Measurements from ENCODE around the gene MACROH2A2. TPM values are rescaled to one million over a fixed set of nuclear protein-coding genes. Genes with fewer than 3 reads are reported as not detected.
A peak's percentile ranks its signal among the peaks of the same experiment; 100 is the strongest.
"Not testable (repeated sequence)": the region's sequence is repeated elsewhere in the genome, so short reads cannot be mapped to it uniquely, and the experiment has no call there.

MACROH2A2 gene
- total and polyA plus RNA-seq, 8 donors, result 8.1 to 78.7 (median 71.3) TPM

DNA sequence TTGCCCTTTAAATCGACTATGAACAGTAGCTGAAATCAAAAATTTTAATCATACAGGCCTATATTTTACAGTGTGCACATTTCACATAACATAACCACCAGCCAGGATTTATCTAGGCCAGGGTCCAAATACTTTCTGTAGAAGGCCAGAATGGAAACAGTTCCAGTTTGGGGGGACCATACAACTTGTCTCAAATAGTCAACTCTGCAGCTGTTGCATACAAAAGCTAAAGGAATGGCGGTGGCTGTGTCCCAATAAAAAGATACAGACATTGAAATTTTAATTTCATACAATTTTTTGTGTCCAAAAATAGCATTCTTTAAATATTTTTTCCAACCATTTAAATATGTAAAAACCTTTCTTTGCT, 94.6 kb downstream of the MACROH2A2 start:
- Histone ChIP-seq H3K27ac (peak overlapping the region; percentile 93 to 96), H3K4me1 (peaks cover 14 to 24% of the 10 kb centered on the region in 2 donors), H3K36me3 (peaks cover 0 to 46% of the 10 kb centered on the region in 2 donors), H3K4me3 (peak overlapping the region in 1 of 2 donors; percentile 62), H3K9me3 (no peaks in the 10 kb centered on the region), H3K27me3 (no peaks in the 10 kb centered on the region)
- intact Hi-C loops (cut with DNase I), result no loop called here
- no peak for DNase-seq
- ATAC-seq, result no peak
- TF ChIP-seq, protein P1, sequence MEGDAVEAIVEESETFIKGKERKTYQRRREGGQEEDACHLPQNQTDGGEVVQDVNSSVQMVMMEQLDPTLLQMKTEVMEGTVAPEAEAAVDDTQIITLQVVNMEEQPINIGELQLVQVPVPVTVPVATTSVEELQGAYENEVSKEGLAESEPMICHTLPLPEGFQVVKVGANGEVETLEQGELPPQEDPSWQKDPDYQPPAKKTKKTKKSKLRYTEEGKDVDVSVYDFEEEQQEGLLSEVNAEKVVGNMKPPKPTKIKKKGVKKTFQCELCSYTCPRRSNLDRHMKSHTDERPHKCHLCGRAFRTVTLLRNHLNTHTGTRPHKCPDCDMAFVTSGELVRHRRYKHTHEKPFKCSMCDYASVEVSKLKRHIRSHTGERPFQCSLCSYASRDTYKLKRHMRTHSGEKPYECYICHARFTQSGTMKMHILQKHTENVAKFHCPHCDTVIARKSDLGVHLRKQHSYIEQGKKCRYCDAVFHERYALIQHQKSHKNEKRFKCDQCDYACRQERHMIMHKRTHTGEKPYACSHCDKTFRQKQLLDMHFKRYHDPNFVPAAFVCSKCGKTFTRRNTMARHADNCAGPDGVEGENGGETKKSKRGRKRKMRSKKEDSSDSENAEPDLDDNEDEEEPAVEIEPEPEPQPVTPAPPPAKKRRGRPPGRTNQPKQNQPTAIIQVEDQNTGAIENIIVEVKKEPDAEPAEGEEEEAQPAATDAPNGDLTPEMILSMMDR (IDR thresholded peaks at IDR 0.05), result no peak

- ATAC-seq, result no peak
- no peak overlapping the region for H3K4me3 ChIP-seq
- DNase-seq, result no peak
- H3K36me3 ChIP-seq, result peaks cover 0 to 59% of the 10 kb centered on the region in 2 donors
- no peak overlapping the region for H3K27ac ChIP-seq
- TF ChIP-seq, protein P1 (IDR thresholded peaks at IDR 0.05), result no peak
- no peaks in the 10 kb centered on the region for H3K9me3 ChIP-seq
- peaks cover 14 to 24% of the 10 kb centered on the region in 2 donors for H3K4me1 ChIP-seq
- intact Hi-C loops (cut with DNase I), result no loop called here
- no peaks in the 10 kb centered on the region for H3K27me3 ChIP-seq
These were observed 95.9 kb downstream of the MACROH2A2 start for GRCh38 chr10:70148516-70148915.

- no peaks in the 10 kb centered on the region for H3K9me3 ChIP-seq
- DNase-seq (no peak), ATAC-seq (no peak)
- H3K4me3 ChIP-seq, result no peak overlapping the region
- intact Hi-C loops (cut with DNase I), result no loop called here
- no peaks in the 10 kb centered on the region for H3K27me3 ChIP-seq
- peaks cover 0 to 100% of the 10 kb centered on the region in 2 donors for H3K36me3 ChIP-seq
- H3K27ac ChIP-seq, result no peak overlapping the region
- TF ChIP-seq, protein P1 (IDR thresholded peaks at IDR 0.05), result no peak
- no peaks in the 10 kb centered on the region for H3K4me1 ChIP-seq
These were observed 102.7 kb downstream of the MACROH2A2 start for GRCh38 chr10:70155255-70155838.

- H3K27ac ChIP-seq, result no peak overlapping the region
- H3K4me1 ChIP-seq, result peaks cover 6 to 20% of the 10 kb centered on the region in 2 donors
- H3K9me3 ChIP-seq, result no peaks in the 10 kb centered on the region
- DNase-seq, result no peak
- TF ChIP-seq, protein P1 (IDR thresholded peaks at IDR 0.05), result no peak
- H3K4me3 ChIP-seq, result no peak overlapping the region
- H3K27me3 ChIP-seq, result no peaks in the 10 kb centered on the region
- intact Hi-C loops (cut with DNase I), result no loop called here
- ATAC-seq, result no peak
- peaks cover 0 to 88% of the 10 kb centered on the region in 2 donors for H3K36me3 ChIP-seq
These were observed 105.5 kb downstream of the MACROH2A2 start for GRCh38 chr10:70158113-70158512.

- H3K27ac ChIP-seq; H3K27me3 ChIP-seq; intact Hi-C loops (cut with DNase I); DNase-seq; ATAC-seq; H3K4me3 ChIP-seq; H3K9me3 ChIP-seq: not testable (repeated sequence)
- peaks cover 0 to 79% of the 10 kb centered on the region in 2 donors for H3K36me3 ChIP-seq
- H3K4me1 ChIP-seq, result peaks cover 17 to 32% of the 10 kb centered on the region in 2 donors
These were observed 106.7 kb downstream of the MACROH2A2 start for GRCh38 chr10:70159366-70159765.

DNA sequence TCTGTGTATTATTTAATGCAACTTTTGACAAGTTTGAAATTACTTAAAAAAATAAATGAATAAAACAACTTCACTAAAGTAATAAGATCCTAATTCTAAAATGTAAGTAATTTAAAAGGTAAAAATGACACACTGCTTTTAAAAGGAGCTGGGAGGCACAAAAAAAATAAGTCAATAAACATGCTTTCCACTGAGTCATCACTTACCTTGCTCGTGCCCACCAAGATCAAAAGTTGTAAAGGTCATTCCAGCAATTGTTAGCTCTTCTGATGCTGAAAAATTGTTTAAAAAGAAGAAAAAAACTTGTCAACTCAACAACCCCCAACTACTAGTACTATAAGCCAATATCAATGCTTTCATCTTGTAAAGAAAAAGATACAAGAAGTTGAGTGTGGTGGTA, 108.2 kb downstream of the MACROH2A2 start:
- Histone ChIP-seq H3K9me3 (no peaks in the 10 kb centered on the region), H3K27me3 (no peaks in the 10 kb centered on the region), H3K4me3 (no peak overlapping the region), H3K4me1 (peaks cover 18 to 44% of the 10 kb centered on the region in 2 donors), H3K27ac (no peak overlapping the region), H3K36me3 (peaks cover 0 to 74% of the 10 kb centered on the region in 2 donors)
- TF ChIP-seq, protein P1 (IDR thresholded peaks at IDR 0.05), result no peak
- ATAC-seq, result no peak
- DNase-seq, result no peak
- intact Hi-C loops (cut with DNase I), result no loop called here
